ENCODE results near the gene PIK3AP1.

- TF ChIP-seq CTCF (conservative IDR thresholded peaks at IDR 0.05) (no peak), EZH2 (IDR thresholded peaks at IDR 0.05; ENCODE audit: low read depth) (no peak)
Measured at GRCh38 chr10:96719200-96719599, 1.1 kb downstream of the PIK3AP1 start.
